ENCODE results near the gene FLT3LG.

- TF ChIP-seq ZNF274 (IDR thresholded peaks at IDR 0.05; ENCODE audit: low read depth, low read length) (no peak), YY1 (IDR thresholded peaks at IDR 0.05; ENCODE audit: insufficient read depth, insufficient read length) (no peak)
These were observed 1.1 kb upstream of the FLT3LG start for GRCh38 chr19:49472936-49473335.
